ENCODE results near the gene LRSAM1.

- TF ChIP-seq CTCF (IDR thresholded peaks at IDR 0.05; ENCODE audit: low read depth, low read length) (no peak), MAX (IDR thresholded peaks at IDR 0.05; ENCODE audit: low read depth, low read length) (no peak)
Observed at GRCh38 chr9:127503379-127503921, 52.1 kb downstream of the LRSAM1 start.

All from NB4 (cell line).